GM18870 (cell line): Measurements from ENCODE around the gene PTPN14.
"Not testable (repeated sequence)": the region's sequence is repeated elsewhere in the genome, so short reads cannot be mapped to it uniquely, and the experiment has no call there.

Experiments
- ATAC-seq: cut with Tn5 transposase; IDR thresholded peaks from one replicate; pipeline ENCODE4 v1.9.1; 2021; ENCODE audit warnings: moderate library complexity; ENCODE audit not compliant: unreplicated experiment

PTPN14 gene

DNA sequence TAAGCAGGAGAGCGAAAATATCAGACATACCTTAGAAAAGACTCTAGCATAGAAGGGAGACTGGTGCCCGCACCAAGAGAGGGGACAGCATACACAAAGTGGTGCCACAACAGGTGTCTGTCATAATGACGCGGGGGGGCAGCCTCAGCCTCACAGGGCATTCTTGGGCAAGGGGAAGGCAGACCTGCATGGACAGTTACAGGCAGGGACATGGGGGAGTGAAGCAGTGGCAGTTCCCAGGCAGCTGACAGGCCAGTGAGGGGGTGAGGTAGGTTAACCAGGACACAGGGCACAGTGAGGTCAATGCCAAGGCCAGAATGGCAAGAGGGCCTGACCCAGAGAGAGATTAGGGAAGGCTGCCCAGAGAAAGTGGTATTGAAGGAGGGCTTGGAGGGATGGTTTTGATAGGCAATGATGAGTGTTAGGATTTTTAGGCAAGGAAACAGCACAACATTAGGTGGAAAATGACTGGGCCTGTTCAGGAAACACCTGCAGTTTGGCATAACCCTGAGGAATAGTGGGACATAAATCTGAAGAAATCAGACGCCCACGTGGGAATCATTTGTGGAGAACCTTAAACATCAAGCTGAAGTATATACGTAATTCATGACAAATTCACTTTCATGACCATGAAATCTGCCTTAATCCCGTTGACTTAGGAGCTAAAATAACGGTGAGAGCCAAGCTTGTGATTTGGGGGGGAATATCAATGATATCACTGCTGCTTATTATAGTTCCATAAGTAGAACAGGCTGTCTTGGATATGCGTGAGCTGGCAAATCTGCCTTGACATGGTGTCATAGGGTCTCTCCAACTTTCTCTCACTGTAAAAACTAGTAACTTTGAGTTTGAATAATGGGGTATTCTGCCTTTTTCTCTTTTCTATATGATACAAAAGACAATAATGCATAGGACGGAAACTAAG is 8.9 kb downstream of the PTPN14 start:
- ATAC-seq: no peak

- ATAC-seq: no peak
Observed at GRCh38 chr1:214541693-214542092, 9.7 kb downstream of the PTPN14 start.

DNA sequence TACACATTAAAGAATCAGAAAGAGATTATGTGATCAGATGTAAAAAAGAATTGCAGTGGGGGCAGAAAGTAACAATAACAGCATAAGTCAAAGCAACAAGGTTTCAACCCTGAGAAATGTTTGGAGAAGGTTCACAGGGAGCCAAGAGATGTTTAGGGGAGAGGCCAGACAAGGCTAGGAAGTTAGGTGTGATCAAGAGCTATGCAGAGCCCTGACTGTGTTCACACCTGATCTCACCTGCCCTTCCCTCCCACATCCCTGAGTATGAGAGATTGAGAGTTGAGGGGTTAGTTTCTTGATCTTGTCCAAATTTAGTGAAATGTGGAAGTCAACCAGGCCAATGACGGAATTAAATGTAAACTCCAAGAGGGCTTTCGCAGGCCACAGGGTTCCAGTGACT is 10.2 kb downstream of the PTPN14 start:
- ATAC-seq: no peak

- no peak for ATAC-seq
Observed at GRCh38 chr1:214540324-214540723, 11.1 kb downstream of the PTPN14 start.

- ATAC-seq: no peak
Observed at GRCh38 chr1:214538496-214538895, 12.9 kb downstream of the PTPN14 start.

DNA sequence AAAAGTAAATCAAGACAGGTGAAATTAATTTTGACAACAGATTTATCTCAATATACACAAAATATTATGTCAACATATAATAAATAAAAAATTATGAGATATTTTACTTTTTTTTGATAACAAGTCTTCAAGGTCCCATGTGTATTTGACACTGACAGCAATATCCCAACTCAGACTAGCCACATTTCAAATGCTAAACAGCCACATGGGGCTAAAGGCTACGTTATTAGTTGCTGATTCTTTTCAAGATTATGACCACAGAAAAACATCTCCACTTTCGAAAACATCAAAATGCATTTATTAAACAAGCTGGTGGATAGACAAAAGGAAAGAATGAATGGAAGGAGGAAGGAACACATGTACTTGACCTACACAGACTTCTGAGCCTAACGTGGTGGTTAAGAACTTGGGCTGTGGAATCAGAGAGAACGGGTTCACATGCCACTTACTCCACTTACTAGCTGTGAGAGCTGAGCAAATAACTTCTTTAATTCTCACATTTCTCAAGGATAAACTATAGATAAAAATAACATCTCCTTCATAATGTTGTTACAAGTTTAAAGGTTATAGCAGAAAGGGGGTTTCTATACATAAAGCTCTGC is 13.4 kb downstream of the PTPN14 start:
- ATAC-seq: no peak

DNA sequence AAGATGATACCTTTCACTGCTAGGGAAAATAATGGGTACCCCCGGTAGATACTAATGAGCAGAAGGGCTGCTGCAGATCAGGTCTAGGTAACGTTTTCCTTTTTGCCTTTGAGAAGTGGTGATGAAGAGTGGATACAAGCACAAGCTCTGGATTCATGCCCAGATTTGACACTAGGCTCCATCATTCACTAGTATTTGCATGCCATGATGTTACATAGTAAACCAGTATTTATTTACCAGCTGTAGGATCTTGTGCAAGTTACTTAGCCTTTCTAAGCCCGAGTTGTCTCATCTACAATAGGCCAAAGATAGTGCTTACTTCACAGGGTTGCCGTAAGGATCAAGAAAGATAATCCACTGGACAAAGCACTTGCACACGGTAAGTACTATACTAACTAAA is 14.2 kb downstream of the PTPN14 start:
- no peak for ATAC-seq

DNA sequence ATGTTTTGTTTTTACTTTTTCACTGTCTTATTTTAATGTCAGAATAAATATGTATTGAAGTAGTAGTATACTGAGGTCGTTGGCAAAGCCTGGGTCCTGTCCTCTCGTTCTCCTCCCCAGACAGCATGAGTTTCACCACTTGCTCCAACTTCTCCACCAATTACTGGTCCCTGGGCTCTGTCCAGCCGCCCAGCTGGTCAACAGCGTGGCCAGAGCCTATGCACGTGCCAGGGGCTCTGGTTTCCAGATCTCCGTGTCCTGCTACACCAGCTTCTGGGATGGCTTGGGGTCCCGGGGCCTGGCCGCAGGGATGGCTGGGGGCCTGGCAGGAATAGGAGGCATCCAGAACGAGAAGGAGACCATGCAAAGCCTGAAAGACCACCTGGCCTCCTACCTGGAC is 19.3 kb downstream of the PTPN14 start:
- no peak for ATAC-seq

- ATAC-seq: peak; percentile 75
Observed at GRCh38 chr1:214525535-214526019, 25.8 kb downstream of the PTPN14 start.

- ATAC-seq: no peak
Observed at GRCh38 chr1:214524824-214525223, 26.6 kb downstream of the PTPN14 start.

- no peak for ATAC-seq
Observed at GRCh38 chr1:214523124-214523824, 28.1 kb downstream of the PTPN14 start.

DNA sequence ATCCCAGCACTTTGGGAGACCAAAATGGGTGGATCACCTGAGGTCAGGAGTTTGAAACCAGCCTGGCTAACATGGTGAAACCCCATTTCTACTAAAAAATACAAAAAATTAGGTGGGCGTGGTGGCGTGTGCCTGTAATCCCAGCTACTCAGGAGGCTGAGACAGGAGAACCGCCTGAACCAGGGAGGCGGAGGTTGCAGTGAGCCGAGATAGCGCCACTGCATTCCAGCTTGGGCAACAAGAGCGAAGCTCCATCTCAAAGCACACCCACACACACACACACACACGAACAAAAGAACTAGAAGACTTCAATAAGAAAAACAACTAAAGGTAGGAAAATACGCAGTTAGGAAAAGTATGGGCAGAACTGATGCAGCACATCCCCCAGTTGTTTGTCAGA is 29.9 kb downstream of the PTPN14 start:
- not testable (repeated sequence) for ATAC-seq

DNA sequence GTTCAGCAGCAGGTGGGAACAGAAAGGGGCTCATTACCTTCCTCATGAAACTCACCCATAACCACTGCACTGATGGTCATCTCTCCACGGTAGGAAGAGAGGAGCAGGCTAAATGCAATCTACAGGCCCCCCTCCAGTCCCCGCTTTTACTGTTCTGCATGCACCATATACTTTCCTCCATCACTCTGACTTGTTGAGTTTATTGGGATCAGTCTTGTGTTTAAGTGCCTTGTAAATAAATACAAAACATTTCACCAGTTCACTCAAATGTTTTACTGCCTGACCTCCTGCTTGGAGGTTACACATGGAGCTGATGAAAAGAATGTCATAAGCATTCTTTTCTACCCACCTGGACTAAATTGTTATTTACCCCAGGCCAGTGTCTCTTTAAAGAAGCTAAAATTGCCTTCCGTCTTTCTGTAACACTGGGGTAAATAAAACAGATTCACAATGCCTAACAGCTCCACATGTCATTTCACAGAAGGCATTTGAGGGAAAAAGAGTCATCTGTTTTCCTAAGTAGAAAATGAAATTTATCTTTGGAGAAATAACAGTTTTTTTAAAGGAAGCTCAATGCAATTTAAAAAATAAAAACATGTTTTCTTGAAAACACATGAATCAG is 30.7 kb downstream of the PTPN14 start:
- ATAC-seq: no peak

DNA sequence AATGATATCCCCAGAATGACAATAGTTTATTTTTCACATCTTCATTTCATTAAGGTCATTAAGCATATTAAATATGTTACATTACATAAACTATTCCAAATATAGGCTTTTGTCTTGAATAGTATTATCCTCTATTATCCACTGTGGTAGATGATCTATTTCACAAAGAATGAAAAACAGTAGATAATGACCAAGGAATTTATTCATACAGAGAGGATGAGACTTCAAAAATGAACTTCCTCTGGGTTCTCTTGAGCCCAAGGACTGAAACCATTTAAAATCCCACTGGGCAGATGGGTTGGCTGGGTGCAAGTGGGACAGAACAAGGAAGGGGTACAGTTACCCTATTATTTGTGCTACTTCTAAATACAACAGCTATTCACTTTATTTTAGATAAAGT is 33.0 kb downstream of the PTPN14 start:
- no peak for ATAC-seq

DNA sequence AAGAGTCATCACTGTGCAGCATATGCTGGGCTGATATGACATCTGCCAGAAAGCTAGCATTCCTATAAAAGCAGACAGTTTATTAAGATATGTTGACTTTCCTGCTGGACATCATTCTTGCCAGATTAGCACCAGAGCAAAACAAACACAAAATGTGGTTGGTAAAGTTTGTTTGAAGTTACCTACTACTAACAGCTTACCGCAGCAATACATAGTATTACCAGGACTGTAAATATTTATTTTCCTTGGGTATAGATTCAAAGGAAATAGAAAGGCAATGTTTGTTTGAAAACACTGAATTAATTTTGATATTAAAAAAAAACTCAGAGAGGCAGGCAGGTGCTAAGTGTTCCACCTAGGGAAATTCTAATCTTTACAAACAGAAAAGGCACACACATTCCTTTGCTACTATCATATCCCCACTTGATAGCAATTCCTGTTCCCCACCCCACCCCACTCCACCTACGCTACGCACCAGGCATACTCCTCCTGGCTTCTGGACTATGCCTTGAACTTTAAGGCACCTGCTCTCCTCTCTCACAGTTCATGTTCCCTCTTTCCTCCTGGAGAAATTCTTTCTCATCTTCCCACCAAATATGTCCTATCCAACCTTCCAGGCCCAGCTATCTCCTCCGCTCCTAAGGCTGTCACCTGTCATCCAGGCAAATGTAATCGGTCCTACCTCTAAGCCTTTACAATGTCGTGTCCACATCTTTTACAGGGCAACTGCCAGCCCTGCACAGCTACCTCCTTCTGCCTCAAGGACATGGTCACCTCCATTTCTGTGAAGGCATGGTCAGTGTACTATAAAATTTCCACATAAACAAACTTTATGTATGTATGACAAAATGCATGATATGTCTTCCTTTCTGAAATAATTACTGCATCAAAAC is 34.7 kb downstream of the PTPN14 start:
- no peak for ATAC-seq

- no peak for ATAC-seq
Observed at GRCh38 chr1:214515544-214516433, 35.6 kb downstream of the PTPN14 start.

DNA sequence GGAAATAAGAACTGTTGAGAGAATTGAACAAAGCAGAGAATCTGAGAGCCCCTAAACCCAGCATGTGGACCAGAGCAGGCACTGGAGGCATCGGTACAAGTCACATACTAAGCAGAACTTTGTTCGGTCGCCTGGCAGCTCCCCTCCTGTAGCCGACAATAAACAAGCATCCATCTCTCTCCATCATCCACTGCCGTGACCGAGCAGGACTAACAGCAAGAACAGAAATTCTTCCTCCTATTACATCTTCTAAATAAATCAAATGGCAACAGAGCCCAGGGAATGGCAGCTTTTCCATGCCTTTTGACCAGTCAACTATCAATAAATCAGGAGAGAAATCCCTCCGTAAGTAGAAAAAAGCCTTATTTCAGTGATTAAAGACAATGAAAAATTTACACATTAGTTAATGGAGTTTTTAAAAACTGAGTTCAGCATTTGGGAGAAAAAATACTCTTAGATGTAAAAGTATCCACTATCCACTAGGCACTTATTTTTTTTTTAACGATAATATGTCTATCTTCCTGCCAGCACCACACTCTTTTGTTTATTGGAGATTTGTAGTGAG is 36.5 kb downstream of the PTPN14 start:
- no peak for ATAC-seq

- ATAC-seq: no peak
Observed at GRCh38 chr1:214514032-214514818, 37.2 kb downstream of the PTPN14 start.
